ENCODE results near the gene PRPF40B.
A peak's percentile ranks its signal among the peaks of the same experiment; 100 is the strongest.

PRPF40B gene

DNA sequence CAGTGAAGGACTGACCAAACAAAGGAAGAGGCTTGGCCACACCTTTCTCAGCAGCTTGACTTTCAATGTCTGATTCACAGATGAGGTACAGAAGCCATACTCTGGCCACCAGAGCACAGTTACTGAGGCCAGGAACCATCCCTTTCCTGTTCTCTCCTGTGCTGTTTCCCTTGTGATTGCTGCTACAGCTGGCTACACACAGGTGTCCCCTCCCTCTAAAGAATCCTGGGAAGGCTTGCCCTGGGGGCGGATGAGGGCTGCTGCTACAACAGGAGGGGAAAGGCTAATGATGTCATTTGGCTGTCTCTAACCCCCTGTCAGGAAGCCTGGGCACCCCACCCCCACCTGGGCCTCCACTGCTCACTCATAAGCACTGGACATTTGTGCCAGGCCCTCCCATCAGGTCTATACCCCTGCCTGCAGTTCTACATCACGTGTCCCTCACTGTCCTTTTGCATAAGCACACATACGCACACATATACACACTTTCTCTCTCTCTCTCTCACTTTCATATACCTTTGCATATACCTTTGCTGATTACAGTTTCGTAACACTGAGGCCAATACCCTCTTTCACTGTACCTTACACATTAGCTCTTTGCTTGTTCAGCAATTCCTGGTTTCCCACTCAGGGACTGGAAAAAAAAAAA is 41.4 kb downstream of the PRPF40B start:
- peaks cover 59% of the 10 kb centered on the region for H3K36me3 Mint-ChIP-seq
- H3K4me3 Mint-ChIP-seq = no peak overlapping the region
- H3K4me1 Mint-ChIP-seq = peaks cover 87% of the 10 kb centered on the region
- no peaks in the 10 kb centered on the region for H3K9me3 Mint-ChIP-seq
- no peaks in the 10 kb centered on the region for H3K27me3 Mint-ChIP-seq
- DNase-seq = no peak
- CTCF ChIA-PET = interaction anchor here (0.5 to 1.4 kb wide), 6 partner anchors 12 to 114 kb away, joined by 3 to 4 read pairs (median 3); no protein-coding TSS in a partner anchor
- peak overlapping the region; percentile 65 for H3K27ac Mint-ChIP-seq

- Mint-ChIP-seq H3K4me3 (no peak overlapping the region), H3K27me3 (no peaks in the 10 kb centered on the region), H3K4me1 (peaks cover 90% of the 10 kb centered on the region), H3K36me3 (peaks cover 61% of the 10 kb centered on the region), H3K9me3 (no peaks in the 10 kb centered on the region), H3K27ac (no peak overlapping the region)
- no peak for DNase-seq
- CTCF ChIA-PET = interaction anchor here (0.6 to 1.1 kb wide), 3 partner anchors 16 to 167 kb away, joined by 3 read pairs; no protein-coding TSS in a partner anchor
These were observed 42.0 kb downstream of the PRPF40B start for GRCh38 chr12:49665384-49665783.

DNA sequence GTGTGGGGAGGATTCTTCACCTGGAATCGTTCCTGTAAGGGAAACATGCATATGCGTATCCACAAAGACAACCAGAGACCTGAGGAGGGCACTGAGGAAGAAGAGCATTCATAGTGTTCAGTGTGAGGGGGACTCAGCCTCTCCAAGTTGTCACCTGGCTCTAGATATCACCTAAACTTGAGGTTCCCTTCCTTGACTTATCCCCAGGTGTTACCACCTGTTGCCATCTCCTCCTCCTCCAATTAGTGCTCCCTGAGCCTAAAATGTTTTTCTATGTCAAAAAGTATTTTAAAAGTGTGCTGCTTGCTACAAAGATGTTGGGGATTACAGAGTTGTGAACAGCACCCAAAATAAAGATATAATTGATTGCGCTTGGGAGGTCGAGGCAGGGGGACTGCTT is 42.8 kb downstream of the PRPF40B start:
- H3K27me3 Mint-ChIP-seq = no peaks in the 10 kb centered on the region
- DNase-seq = no peak
- no peak overlapping the region for H3K4me3 Mint-ChIP-seq
- H3K9me3 Mint-ChIP-seq = no peaks in the 10 kb centered on the region
- H3K27ac Mint-ChIP-seq = no peak overlapping the region
- peaks cover 90% of the 10 kb centered on the region for H3K4me1 Mint-ChIP-seq
- peaks cover 54% of the 10 kb centered on the region for H3K36me3 Mint-ChIP-seq
- CTCF ChIA-PET = interaction anchor here (1.3 kb wide), 1 partner anchor 40 kb away, joined by 7 read pairs; the partner anchor contains the start of gene FMNL3

DNA sequence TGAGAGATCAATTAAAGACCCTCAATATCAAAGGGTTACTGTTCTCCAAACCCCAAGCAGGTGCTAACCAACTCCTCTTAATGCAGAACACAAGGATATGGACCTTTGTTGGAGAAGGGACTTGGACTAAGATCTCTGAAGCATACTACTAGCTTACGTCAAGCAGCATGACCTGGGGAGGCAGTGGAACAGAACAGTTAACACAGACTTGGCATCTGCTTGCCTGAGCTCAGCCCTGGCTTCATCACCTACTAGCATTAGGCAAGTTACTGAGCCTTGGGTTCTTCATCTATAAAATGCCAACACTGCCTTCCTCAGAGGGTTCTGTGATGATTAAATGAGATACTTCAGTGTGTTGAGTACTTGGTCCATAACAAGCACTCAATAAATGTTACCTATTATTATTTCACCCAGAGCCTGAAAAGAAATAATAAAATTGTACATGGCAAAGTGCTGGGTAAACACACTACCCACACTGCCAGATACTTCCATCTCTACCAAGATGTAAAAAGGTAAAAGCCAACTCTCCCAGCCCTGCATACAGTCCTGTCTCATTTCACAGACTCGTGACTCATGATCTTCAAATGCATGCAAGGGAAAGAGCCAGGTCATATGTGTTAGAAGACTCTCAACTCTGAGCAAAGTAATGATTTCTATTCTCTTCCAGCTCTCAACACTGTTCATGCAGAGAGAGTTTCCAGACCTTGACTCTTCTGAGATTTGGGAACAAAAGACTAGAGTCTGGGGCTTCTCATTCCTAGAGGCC is 44.1 kb downstream of the PRPF40B start:
- H3K27me3 Mint-ChIP-seq = no peaks in the 10 kb centered on the region
- H3K9me3 Mint-ChIP-seq = no peaks in the 10 kb centered on the region
- CTCF ChIA-PET = interaction anchor here (0.9 to 1.3 kb wide), 2 partner anchors 36 to 39 kb away, joined by 5 to 7 read pairs; partner anchors contain the start of gene FMNL3
- no peak overlapping the region for H3K4me3 Mint-ChIP-seq
- peaks cover 90% of the 10 kb centered on the region for H3K4me1 Mint-ChIP-seq
- peaks cover 41% of the 10 kb centered on the region for H3K36me3 Mint-ChIP-seq
- H3K27ac Mint-ChIP-seq = no peak overlapping the region
- DNase-seq = no peak

- DNase-seq = no peak
- no peaks in the 10 kb centered on the region for H3K9me3 Mint-ChIP-seq
- peaks cover 90% of the 10 kb centered on the region for H3K4me1 Mint-ChIP-seq
- H3K36me3 Mint-ChIP-seq = peaks cover 29% of the 10 kb centered on the region
- H3K27ac Mint-ChIP-seq = peak overlapping the region; percentile 15
- H3K27me3 Mint-ChIP-seq = no peaks in the 10 kb centered on the region
- CTCF ChIA-PET = interaction anchor here (0.7 to 3.4 kb wide), 4 partner anchors 9 to 24 kb away, joined by 3 to 12 read pairs (median 3); no protein-coding TSS in a partner anchor
- no peak overlapping the region for H3K4me3 Mint-ChIP-seq
These were observed 46.4 kb downstream of the PRPF40B start for GRCh38 chr12:49669796-49670195.

DNA sequence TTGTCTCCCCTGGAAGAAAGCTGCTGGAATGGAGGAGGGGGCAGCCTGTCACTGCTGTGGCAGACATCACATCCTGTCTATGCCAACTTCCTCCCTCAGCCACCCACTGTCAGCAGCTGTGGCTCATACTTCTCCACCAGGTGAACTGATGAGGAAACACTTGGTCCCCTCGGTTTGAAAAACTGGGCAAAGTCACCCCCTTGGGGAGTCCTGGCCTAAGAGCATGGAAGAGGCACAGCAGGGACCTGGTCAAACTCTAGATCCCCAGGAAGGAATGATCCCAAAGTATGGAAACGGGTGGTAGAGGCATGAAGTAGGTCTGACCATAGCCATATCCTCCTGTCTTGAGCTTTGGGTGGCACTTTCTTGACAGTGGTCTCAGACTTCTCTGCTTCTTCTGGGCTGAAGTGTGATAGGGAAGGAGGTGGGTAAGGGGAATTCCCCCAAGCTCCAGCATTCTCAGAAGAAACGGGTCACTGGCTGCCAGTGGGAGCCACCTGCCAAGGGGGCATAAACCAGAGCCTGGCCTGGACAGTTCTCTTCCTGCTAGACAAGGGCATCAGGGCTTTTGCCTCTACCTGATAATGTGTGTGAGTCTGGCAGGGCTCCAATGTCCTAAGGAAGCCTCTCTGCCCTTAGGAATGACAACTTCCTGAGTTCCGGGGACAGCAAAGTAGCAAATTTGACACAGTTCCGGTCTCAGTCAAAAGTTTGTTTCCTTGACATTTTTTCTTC is 47.8 kb downstream of the PRPF40B start:
- DNase-seq = peak; percentile 72
- H3K4me1 Mint-ChIP-seq = peaks cover 86% of the 10 kb centered on the region
- CTCF ChIA-PET = interaction anchor here (0.8 to 3.4 kb wide), 6 partner anchors 10 to 71 kb away, joined by 3 to 12 read pairs (median 5); partner anchors contain the start of gene TMBIM6
- H3K4me3 Mint-ChIP-seq = peak overlapping the region; percentile 15
- no peaks in the 10 kb centered on the region for H3K9me3 Mint-ChIP-seq
- peaks cover 16% of the 10 kb centered on the region for H3K36me3 Mint-ChIP-seq
- H3K27me3 Mint-ChIP-seq = no peaks in the 10 kb centered on the region
- H3K27ac Mint-ChIP-seq = peak overlapping the region; percentile 90

GRCh38 chr12:49672301-49673217 is 49.2 kb downstream of the PRPF40B start:
- H3K4me3 Mint-ChIP-seq = no peak overlapping the region
- H3K27me3 Mint-ChIP-seq = no peaks in the 10 kb centered on the region
- peaks cover 85% of the 10 kb centered on the region for H3K4me1 Mint-ChIP-seq
- peak overlapping the region; percentile 90 for H3K27ac Mint-ChIP-seq
- CTCF ChIA-PET = interaction anchor here (1.0 to 4.0 kb wide), 8 partner anchors 10 to 69 kb away, joined by 3 to 29 read pairs (median 6); partner anchors contain the start of genes FMNL3 and TMBIM6
- peaks cover 10% of the 10 kb centered on the region for H3K36me3 Mint-ChIP-seq
- H3K9me3 Mint-ChIP-seq = no peaks in the 10 kb centered on the region
- DNase-seq = no peak

DNA sequence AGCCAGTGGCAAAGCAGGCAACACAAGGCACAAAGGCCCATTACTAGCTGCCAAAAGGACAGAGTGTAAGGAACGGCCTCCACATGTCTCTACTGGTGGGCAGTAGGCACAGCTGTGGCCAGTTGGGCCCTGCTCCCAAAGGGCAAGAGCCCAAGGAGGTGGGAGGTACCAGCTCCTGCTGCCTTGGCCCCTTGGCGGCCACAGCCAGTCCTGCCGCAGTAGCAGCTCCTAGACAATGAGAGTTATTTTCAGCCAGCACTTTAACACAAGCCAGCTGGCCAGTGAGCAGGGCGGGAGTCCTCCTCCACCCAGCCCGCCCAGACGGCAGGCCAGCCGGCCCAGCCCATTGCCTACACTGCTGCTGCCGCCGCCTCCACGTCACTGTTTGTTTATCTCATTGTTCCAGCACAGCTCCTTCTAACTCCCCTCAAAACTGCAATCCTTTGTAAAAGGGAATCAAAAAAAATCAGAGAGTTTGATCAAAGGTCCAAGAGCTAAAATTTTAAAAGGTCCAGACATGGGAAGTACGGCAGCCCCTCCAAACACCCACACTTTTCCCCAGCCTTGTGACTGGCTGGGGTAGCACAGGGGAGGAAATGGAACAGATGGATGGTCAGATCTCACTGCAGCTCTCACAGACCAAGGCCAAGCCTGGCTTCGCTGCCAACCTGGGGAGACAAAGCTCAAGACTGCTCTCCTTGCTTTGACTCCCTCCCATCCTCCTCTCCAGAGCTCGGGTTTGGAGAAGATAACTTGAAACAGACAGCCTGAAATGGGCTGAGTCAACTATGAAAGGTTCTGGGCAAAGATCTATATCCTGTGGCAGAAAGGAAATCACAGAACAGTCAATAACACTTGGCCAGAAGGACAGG is 50.3 kb downstream of the PRPF40B start:
- no peak for DNase-seq
- peak overlapping the region; percentile 68 for H3K27ac Mint-ChIP-seq
- no peaks in the 10 kb centered on the region for H3K27me3 Mint-ChIP-seq
- H3K36me3 Mint-ChIP-seq = peaks cover 7% of the 10 kb centered on the region
- CTCF ChIA-PET = interaction anchor here (0.8 to 4.0 kb wide), 7 partner anchors 10 to 36 kb away, joined by 3 to 29 read pairs (median 4); partner anchors contain the start of gene FMNL3
- H3K4me3 Mint-ChIP-seq = no peak overlapping the region
- H3K4me1 Mint-ChIP-seq = peaks cover 75% of the 10 kb centered on the region
- H3K9me3 Mint-ChIP-seq = no peaks in the 10 kb centered on the region

DNA sequence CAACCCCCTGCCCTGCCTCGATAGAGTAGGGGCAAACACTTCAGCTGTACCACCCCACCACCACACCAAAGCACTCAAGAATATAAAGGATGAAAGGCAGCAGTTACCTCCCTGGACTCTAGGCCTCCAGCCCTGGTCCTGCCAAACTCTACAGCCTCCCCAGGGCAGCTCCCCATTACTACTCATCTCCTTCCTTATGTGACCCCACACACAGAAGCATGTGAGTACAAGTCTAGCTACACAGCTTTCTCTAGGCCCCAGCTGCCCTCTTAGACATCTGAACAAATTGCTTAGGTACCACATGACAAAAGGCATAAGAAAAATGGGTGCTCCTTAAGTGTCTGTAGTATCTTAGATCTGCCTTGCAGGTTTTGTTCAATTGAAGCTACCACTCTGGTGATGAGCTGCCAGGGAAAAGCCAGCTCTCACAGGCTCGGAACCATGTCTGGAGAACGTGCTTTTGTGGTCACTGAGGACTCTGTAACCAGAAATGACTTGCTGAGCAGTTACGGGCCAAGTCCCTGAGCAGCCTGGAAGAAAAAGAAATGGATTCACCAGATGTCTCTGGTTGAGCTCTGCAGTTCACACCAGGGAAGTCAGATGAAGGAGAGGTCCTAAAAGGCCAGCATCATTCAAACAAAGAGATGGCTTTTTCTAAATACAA is 51.1 kb downstream of the PRPF40B start:
- Mint-ChIP-seq H3K4me1 (peaks cover 68% of the 10 kb centered on the region), H3K9me3 (no peaks in the 10 kb centered on the region), H3K27ac (peak overlapping the region; percentile 68), H3K27me3 (no peaks in the 10 kb centered on the region), H3K36me3 (peaks cover 3% of the 10 kb centered on the region), H3K4me3 (no peak overlapping the region)
- CTCF ChIA-PET = interaction anchor here (0.8 to 4.0 kb wide), 11 partner anchors 10 to 37 kb away, joined by 3 to 29 read pairs (median 4); partner anchors contain the start of gene FMNL3
- no peak for DNase-seq

DNA sequence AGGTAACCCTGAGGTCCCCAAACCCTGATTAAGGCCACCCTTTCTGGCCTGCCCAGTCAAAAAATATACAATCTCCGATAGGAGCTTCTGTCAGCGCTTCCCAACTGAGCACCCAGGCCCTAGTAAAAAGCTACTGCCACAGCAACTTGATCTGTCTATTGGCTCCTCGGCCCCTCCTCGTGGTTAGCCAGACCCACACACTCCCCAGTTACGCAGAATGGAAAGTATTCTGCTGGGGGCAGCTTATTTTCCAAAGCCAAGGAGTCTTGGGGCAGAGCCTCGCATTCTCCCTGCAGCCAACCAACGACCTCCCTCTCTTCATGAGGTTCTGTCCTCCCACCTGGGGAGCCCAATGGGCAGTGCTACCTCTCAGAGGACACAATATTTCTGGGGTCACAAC is 51.8 kb downstream of the PRPF40B start:
- no peak for DNase-seq
- Mint-ChIP-seq H3K27me3 (no peaks in the 10 kb centered on the region), H3K27ac (no peak overlapping the region), H3K4me1 (peaks cover 61% of the 10 kb centered on the region), H3K36me3 (no peaks in the 10 kb centered on the region), H3K4me3 (no peak overlapping the region), H3K9me3 (no peaks in the 10 kb centered on the region)
- CTCF ChIA-PET = interaction anchor here (0.6 to 4.0 kb wide), 6 partner anchors 21 to 367 kb away, joined by 3 to 29 read pairs (median 4); partner anchors contain the start of gene FMNL3

DNA sequence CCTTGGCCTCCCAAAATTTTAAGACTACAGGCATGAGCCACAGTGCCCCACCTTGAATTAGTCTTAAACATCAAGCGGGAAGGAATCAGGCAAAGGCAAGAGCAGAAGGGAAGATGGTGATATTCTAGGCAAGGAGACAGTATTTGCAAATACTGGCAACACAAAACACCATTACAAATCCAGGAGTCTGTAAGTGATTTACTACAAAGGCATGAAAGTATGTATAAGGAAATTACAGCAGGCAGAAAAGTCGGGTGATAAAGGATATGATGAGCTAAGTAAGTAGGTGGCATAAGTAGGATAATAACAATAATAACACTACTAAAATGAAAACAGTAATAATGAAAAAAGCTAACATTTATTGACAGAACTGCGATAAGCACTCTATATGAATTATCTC is 55.4 kb downstream of the PRPF40B start:
- no peak for DNase-seq
- Mint-ChIP-seq H3K4me1 (peaks cover 26% of the 10 kb centered on the region), H3K36me3 (no peaks in the 10 kb centered on the region), H3K27ac (no peak overlapping the region), H3K4me3 (no peak overlapping the region), H3K9me3 (no peaks in the 10 kb centered on the region), H3K27me3 (no peaks in the 10 kb centered on the region)
- CTCF ChIA-PET = no interaction called here

DNA sequence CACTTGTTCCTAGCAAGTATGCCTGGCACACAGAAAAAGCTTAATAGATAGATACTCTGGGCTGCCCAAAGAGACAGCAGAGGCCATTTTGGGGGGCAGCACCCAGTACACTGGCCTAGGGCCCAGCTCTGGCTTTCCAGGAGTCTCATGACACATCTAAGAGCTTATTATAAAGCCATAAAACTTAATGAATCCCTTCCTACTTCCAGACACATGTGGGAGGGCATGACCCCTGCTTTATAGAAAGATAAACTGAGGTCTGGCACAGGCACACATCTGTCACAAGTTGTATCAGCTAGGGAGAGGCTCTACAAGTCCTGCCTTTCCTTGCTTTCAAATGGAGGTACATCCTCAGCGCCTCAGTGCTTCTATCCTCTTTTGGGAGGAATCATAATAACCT is 56.7 kb downstream of the PRPF40B start:
- CTCF ChIA-PET = no interaction called here
- Mint-ChIP-seq H3K4me1 (peaks cover 16% of the 10 kb centered on the region), H3K36me3 (no peaks in the 10 kb centered on the region), H3K4me3 (no peak overlapping the region), H3K9me3 (no peaks in the 10 kb centered on the region), H3K27ac (no peak overlapping the region), H3K27me3 (no peaks in the 10 kb centered on the region)
- DNase-seq = no peak

All from activated naive CD4-positive, alpha-beta T cell treated with anti-CD3 and anti-CD28 coated beads, Interleukin-2, amount 10 ng/mL, durations not matched to agents 7 days and 5 days (primary cell).